Measurements from ENCODE around the gene SLC6A7. TPM values are rescaled to one million over a fixed set of nuclear protein-coding genes. Genes with fewer than 3 reads are reported as not detected.

Gene SLC6A7
- total RNA-seq, 3 donors from 2014 or later, result not detected

GRCh38 chr5:150248946-150249345, 59.1 kb downstream of the SLC6A7 start:
- no peak for DNase-seq
- no peak for ATAC-seq
- Mint-ChIP-seq H3K4me1 (ENCODE audit: low read depth) (no peaks in the 10 kb centered on the region), H3K9me3 (no peaks in the 10 kb centered on the region), H3K4me3 (no peak overlapping the region), H3K27me3 (ENCODE audit: low read depth) (peaks cover 3% of the 10 kb centered on the region), H3K36me3 (ENCODE audit: insufficient read depth) (no peaks in the 10 kb centered on the region)

DNA sequence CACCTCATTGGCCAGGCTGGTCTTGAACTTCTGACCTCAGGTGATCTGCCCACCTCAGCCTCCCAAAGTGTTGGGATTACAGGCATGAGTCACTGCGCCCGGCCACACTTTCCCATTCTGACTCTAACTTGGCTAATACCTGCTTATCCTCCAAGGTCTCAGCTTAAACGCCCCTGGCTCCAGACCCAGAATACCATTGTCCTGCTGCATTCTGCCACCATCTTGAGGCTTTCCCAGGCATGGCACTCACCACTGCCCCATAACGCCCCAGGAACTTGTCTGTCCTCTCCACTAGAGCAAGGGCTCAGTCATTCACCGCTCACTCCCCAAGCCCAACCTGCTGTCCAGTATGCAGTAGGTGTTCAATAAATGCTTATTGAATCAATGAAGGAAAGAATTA, 59.9 kb downstream of the SLC6A7 start:
- ATAC-seq (no peak), DNase-seq (no peak)
- Mint-ChIP-seq H3K36me3 (ENCODE audit: insufficient read depth) (no peaks in the 10 kb centered on the region), H3K4me3 (no peak overlapping the region), H3K9me3 (no peaks in the 10 kb centered on the region), H3K4me1 (ENCODE audit: low read depth) (no peaks in the 10 kb centered on the region), H3K27me3 (ENCODE audit: low read depth) (peaks cover 3% of the 10 kb centered on the region)

- no peaks in the 10 kb centered on the region for H3K4me1 Mint-ChIP-seq (ENCODE audit: low read depth)
- DNase-seq, result no peak
- H3K9me3 Mint-ChIP-seq, result no peaks in the 10 kb centered on the region
- H3K4me3 Mint-ChIP-seq, result no peak overlapping the region
- no peaks in the 10 kb centered on the region for H3K27me3 Mint-ChIP-seq (ENCODE audit: low read depth)
- no peaks in the 10 kb centered on the region for H3K36me3 Mint-ChIP-seq (ENCODE audit: insufficient read depth)
- ATAC-seq, result no peak
These were observed 61.6 kb downstream of the SLC6A7 start for GRCh38 chr5:150251504-150251903.

DNA sequence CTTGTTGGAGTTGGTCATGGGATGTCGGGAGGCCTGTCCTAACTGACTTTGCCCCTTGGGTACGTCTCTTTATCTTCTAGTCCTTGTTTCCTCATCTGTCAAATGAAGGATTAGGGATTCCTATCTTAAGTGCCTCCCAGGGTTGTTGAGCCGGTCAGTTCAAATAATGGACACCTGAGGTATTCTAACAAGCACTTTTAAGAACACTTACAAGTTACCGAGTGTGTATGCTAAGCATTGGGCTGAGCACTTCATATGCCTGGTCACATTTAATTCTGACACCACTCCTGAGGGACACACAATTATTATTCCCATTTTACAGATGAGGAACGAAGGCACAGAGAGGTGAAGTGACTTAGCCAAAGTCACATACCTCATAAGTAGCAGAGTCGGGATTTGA, 62.6 kb downstream of the SLC6A7 start:
- no peaks in the 10 kb centered on the region for H3K27me3 Mint-ChIP-seq (ENCODE audit: low read depth)
- DNase-seq (no peak), ATAC-seq (no peak)
- H3K9me3 Mint-ChIP-seq, result no peaks in the 10 kb centered on the region
- no peak overlapping the region for H3K4me3 Mint-ChIP-seq
- H3K4me1 Mint-ChIP-seq (ENCODE audit: low read depth), result no peaks in the 10 kb centered on the region
- H3K36me3 Mint-ChIP-seq (ENCODE audit: insufficient read depth), result no peaks in the 10 kb centered on the region

DNA sequence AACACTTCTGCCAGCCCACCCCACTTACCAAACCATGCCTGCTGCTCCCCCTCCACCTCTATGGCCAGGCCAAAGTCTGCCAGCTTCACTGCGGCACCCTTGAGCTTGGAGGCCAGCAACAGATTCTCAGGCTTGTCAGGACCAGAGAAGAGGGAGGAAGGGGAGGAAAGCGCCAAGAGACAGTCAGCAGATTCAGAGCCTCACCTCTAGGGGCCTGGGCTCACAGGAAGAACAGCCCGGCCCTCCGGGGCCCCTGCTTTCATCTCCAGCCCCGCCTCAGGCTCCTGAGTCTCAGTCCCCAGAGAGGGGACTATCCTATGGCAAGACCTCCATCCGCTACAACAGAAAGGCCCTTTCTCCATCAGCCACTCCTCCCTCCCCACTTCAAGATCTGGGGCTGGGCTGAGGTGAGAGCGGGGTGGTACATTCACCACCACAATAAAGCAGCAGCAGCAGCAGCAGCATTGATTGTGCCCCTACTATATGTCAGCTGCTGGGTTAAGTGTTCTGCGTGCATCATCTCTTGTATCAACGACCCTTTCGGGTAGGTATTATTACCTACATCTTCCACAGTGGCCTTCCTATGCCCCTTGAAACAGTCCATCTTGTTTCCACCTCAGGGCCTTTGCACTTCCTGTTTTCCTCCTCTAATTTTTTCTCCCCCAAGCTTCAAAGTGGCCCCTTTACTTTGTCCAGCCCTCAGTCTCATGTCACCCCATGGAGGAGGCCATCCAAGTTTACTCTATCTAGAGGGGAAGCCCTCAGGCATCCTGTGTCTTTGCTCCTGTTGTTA, 63.8 kb downstream of the SLC6A7 start:
- no peaks in the 10 kb centered on the region for H3K36me3 Mint-ChIP-seq (ENCODE audit: insufficient read depth)
- no peaks in the 10 kb centered on the region for H3K27me3 Mint-ChIP-seq (ENCODE audit: low read depth)
- no peak overlapping the region for H3K4me3 Mint-ChIP-seq
- no peaks in the 10 kb centered on the region for H3K9me3 Mint-ChIP-seq
- DNase-seq (no peak), ATAC-seq (no peak)
- no peaks in the 10 kb centered on the region for H3K4me1 Mint-ChIP-seq (ENCODE audit: low read depth)

GRCh38 chr5:150254363-150254762, 64.5 kb downstream of the SLC6A7 start:
- no peaks in the 10 kb centered on the region for H3K9me3 Mint-ChIP-seq

GRCh38 chr5:150254774-150255173, 64.9 kb downstream of the SLC6A7 start:
- no peaks in the 10 kb centered on the region for H3K27me3 Mint-ChIP-seq (ENCODE audit: low read depth)
- H3K4me3 Mint-ChIP-seq, result no peak overlapping the region
- ATAC-seq (no peak), DNase-seq (no peak)
- H3K4me1 Mint-ChIP-seq (ENCODE audit: low read depth), result no peaks in the 10 kb centered on the region
- H3K9me3 Mint-ChIP-seq, result no peaks in the 10 kb centered on the region
- H3K36me3 Mint-ChIP-seq (ENCODE audit: insufficient read depth), result no peaks in the 10 kb centered on the region

More at GRCh38 chr5:150254363-150254762, 64.5 kb downstream of the SLC6A7 start:
- Mint-ChIP-seq H3K36me3 (ENCODE audit: insufficient read depth) (no peaks in the 10 kb centered on the region), H3K4me3 (no peak overlapping the region), H3K4me1 (ENCODE audit: low read depth) (no peaks in the 10 kb centered on the region), H3K27me3 (ENCODE audit: low read depth) (no peaks in the 10 kb centered on the region)
- ATAC-seq (no peak), DNase-seq (no peak)

- Mint-ChIP-seq H3K4me1 (ENCODE audit: low read depth) (no peaks in the 10 kb centered on the region), H3K9me3 (no peaks in the 10 kb centered on the region), H3K4me3 (no peak overlapping the region), H3K36me3 (ENCODE audit: insufficient read depth) (no peaks in the 10 kb centered on the region), H3K27me3 (ENCODE audit: low read depth) (no peaks in the 10 kb centered on the region)
- ATAC-seq (no peak), DNase-seq (no peak)
These were observed 66.0 kb downstream of the SLC6A7 start for GRCh38 chr5:150255659-150256409.

DNA sequence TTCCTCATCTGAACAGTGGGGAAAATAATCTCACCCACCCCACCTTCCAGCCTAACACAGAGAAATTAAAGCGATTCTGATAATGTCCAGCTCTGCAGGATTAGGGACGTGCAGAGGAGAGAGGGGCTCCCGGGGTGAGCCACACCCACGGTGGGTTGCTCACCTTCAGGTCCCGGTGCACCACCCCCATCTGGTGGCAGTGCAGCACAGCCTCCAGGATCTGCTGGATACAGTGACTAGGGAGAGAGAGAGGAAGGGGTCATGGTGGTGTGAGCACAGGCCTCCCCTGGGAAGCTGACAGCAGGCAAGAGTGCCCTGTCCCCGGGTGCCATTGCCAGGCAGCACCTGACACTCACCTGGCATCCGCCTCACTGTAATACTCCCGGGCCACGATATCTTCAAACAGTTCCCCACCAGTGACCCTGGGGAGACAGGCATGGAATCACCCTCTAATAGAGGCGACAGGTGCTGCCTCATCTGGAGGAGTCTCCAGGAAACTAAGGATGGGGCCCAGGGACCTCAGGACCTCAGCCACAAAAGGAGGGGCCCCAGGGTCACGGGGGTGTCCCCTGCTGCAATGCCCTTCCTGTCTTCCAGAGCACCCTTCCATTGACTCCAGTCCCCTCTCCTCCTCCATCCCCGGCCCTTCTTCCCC, 66.7 kb downstream of the SLC6A7 start:
- Mint-ChIP-seq H3K4me3 (no peak overlapping the region), H3K4me1 (ENCODE audit: low read depth) (no peaks in the 10 kb centered on the region), H3K36me3 (ENCODE audit: insufficient read depth) (no peaks in the 10 kb centered on the region), H3K9me3 (no peaks in the 10 kb centered on the region), H3K27me3 (ENCODE audit: low read depth) (no peaks in the 10 kb centered on the region)
- ATAC-seq (no peak), DNase-seq (no peak)

- ATAC-seq, result no peak
- no peak for DNase-seq
- Mint-ChIP-seq H3K4me3 (no peak overlapping the region), H3K4me1 (ENCODE audit: low read depth) (no peaks in the 10 kb centered on the region), H3K9me3 (no peaks in the 10 kb centered on the region), H3K27me3 (ENCODE audit: low read depth) (no peaks in the 10 kb centered on the region), H3K36me3 (ENCODE audit: insufficient read depth) (no peaks in the 10 kb centered on the region)
These were observed 67.6 kb downstream of the SLC6A7 start for GRCh38 chr5:150257424-150257823.

- no peak for ATAC-seq
- no peak for DNase-seq
- H3K4me3 Mint-ChIP-seq, result no peak overlapping the region
- H3K9me3 Mint-ChIP-seq, result no peaks in the 10 kb centered on the region
- no peaks in the 10 kb centered on the region for H3K36me3 Mint-ChIP-seq (ENCODE audit: insufficient read depth)
- H3K27me3 Mint-ChIP-seq (ENCODE audit: low read depth), result no peaks in the 10 kb centered on the region
- no peaks in the 10 kb centered on the region for H3K4me1 Mint-ChIP-seq (ENCODE audit: low read depth)
These were observed 68.3 kb downstream of the SLC6A7 start for GRCh38 chr5:150258130-150258529.

Other genes starting within 250 kb of the SLC6A7 start
- gene PDE6A, start 245.3 kb upstream of the SLC6A7 start, total RNA-seq, result not detected
- gene SLC26A2, start 229.3 kb upstream of the SLC6A7 start, total RNA-seq, result 1 to 10 TPM; 7.9 to 8.8 (median 8.0) TPM
- gene TIGD6, start 189.4 kb upstream of the SLC6A7 start, total RNA-seq, result 1 to 10 TPM; 1.9 to 2.4 (median 2.1) TPM
- gene HMGXB3, start 189.3 kb upstream of the SLC6A7 start, total RNA-seq, result 10 to 100 TPM; 46.2 to 49.2 (median 46.4) TPM
- under 1 TPM; 0.10 to 0.46 (median 0.26) TPM for gene CSF1R, start 103.5 kb upstream of the SLC6A7 start, total RNA-seq
- under 1 TPM; 0.19 to 0.40 (median 0.37) TPM for gene PDGFRB, start 34.2 kb upstream of the SLC6A7 start, total RNA-seq
- under 1 TPM in 1 of 3 donors, not detected in 2; 0.13 TPM for gene CDX1, start 23.3 kb upstream of the SLC6A7 start, total RNA-seq
- gene CAMK2A, start 99.7 kb downstream of the SLC6A7 start, total RNA-seq, result not detected
- not detected for gene ARSI, start 112.8 kb downstream of the SLC6A7 start, total RNA-seq
- 100 to 1,000 TPM; 153 to 160 (median 156) TPM for gene TCOF1, start 167.6 kb downstream of the SLC6A7 start, total RNA-seq
- 100 to 1,000 TPM; 230 to 299 (median 241) TPM for gene CD74, start 222.8 kb downstream of the SLC6A7 start, total RNA-seq

All from activated T-cell treated with anti-CD3 and anti-CD28 coated beads, Interleukin-2, amount 50 U/mL, for 4 hours (primary cell).